Measurements from ENCODE around the gene CXCL17.
"Not testable (repeated sequence)": the region's sequence is repeated elsewhere in the genome, so short reads cannot be mapped to it uniquely, and the experiment has no call there.

Gene CXCL17

DNA sequence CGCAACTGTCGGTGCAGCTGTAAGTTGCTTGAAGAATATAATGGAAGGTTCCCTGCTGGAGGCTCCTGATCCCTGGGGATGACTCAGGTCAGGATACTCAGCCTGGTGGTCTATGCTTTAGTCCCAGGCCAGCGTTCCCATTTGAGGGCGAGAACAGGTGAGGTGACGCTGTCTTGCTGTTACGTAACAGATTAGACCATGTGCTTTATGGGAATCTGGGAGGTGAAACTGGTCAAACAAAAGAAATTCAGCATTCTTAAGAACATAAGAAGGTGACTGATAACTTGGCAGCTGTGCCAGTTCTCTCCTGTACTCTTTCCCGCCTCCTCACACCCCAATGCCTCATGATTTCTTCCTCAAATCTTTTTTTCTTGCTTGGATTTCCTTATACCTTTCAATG lies at the start of gene CXCL17:
CXCL17 (minus strand) TSS at position 114 of the 400 bp plus-strand sequence. CDS start 114 bp downstream, outside the sequence.
- H3K9me3 ChIP-seq (ENCODE audit: low read length): no peaks in the 10 kb centered on the region
- no peaks in the 10 kb centered on the region for H3K36me3 ChIP-seq (ENCODE audit: insufficient read depth, low read length)
- peaks cover 5% of the 10 kb centered on the region for H3K4me1 ChIP-seq (ENCODE audit: insufficient read depth, low read length)
- no peak within 1 kb of the TSS for H2AFZ ChIP-seq (ENCODE audit: low read depth, low read length)
- H3K27me3 ChIP-seq (ENCODE audit: insufficient read depth, low read length): no peaks in the 10 kb centered on the region
- no peak within 1 kb of the TSS for H3K4me3 ChIP-seq (ENCODE audit: low read length)

DNA sequence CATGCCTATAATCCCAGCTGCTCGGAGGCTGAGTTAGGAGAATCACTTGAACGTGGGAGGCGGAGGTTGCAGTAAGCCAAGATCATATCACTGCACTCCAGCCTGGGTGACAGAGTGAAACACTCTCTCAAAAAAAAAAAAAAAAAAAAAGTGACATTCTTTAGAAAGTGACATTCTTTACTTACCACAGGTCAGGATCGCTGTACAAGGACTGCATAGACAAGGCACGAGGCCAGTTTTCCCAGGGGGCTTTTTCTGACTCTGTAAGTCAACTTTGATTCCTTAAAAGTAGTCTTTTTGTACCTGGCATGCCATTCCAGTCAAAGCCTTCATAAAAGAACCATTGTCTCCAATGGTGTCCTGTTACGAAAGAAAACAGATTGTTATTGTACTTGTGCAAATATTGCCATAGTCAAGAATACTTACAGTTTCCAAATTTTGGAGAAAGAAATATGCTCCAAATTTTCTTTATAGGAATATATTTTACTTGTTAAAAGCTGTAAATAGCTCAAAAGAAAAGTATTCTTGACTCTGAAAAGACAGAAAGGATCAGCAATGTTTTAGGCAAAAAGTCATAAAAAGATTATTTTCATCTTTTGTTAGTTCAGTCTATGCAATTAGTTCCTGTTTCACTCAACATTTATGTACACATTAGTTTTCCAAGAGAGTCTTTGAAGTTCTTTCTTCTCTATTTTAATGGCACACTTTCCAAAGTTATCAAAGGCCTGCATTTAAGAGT lies 46.2 kb upstream of the CXCL17 start:
- Histone ChIP-seq H3K9me3 (ENCODE audit: low read length) (no peaks in the 10 kb centered on the region), H2AFZ (ENCODE audit: low read depth, low read length) (no peak overlapping the region), H3K4me1 (ENCODE audit: insufficient read depth, low read length) (peaks cover 8% of the 10 kb centered on the region), H3K27me3 (ENCODE audit: insufficient read depth, low read length) (no peaks in the 10 kb centered on the region), H3K4me3 (ENCODE audit: low read length) (no peak overlapping the region), H3K36me3 (ENCODE audit: insufficient read depth, low read length) (peaks cover 14% of the 10 kb centered on the region)

GRCh38 chr19:42487798-42488178 lies 45.0 kb upstream of the CXCL17 start:
- H3K36me3 ChIP-seq (ENCODE audit: insufficient read depth, low read length): peaks cover 14% of the 10 kb centered on the region
- H3K27me3 ChIP-seq (ENCODE audit: insufficient read depth, low read length): no peaks in the 10 kb centered on the region
- H3K4me1 ChIP-seq (ENCODE audit: insufficient read depth, low read length): peaks cover 8% of the 10 kb centered on the region
- H2AFZ ChIP-seq (ENCODE audit: low read depth, low read length): no peak overlapping the region
- H3K4me3 ChIP-seq (ENCODE audit: low read length): no peak overlapping the region
- H3K9me3 ChIP-seq (ENCODE audit: low read length): no peaks in the 10 kb centered on the region

DNA sequence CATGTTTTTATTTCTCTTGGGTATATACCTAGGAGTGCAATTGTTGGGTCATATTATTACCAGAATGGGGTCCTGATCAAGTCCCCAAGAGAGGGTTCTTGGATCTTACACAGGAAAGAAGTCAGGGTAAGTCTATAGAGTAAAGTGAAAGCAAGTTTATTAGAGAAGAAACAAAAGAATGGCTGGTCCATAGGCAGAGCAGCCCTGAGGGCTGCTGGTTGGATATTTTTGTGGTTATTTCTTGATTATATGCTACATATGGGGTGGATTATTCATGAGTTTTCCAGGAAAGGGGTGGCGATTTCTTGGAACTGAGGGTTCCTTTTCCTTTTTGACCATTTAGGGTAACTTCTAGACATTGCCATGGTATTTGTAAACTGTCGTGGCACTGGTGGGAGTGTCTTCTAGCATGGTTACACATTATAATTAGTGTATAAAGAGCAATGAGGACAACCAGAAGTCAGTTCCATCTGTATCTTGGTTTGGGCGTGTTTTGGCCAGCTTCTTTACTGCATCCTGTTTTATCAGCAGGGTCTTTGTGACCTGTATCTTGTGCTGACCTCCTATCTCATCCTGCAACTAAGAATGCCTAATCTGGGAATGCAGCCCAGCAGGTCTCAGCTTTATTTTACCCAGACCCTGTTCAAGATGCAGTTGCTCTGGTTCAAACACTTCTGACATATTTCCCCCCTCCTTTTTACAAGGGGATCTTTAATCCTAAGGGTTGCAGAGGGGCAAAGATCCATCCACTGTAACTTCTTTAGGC lies 44.5 kb upstream of the CXCL17 start:
- no peak overlapping the region for H2AFZ ChIP-seq (ENCODE audit: low read depth, low read length)
- H3K36me3 ChIP-seq (ENCODE audit: insufficient read depth, low read length): peaks cover 14% of the 10 kb centered on the region
- H3K27me3 ChIP-seq (ENCODE audit: insufficient read depth, low read length): no peaks in the 10 kb centered on the region
- H3K4me3 ChIP-seq (ENCODE audit: low read length): no peak overlapping the region
- H3K4me1 ChIP-seq (ENCODE audit: insufficient read depth, low read length): peaks cover 8% of the 10 kb centered on the region
- H3K9me3 ChIP-seq (ENCODE audit: low read length): no peaks in the 10 kb centered on the region

- peaks cover 14% of the 10 kb centered on the region for H3K36me3 ChIP-seq (ENCODE audit: insufficient read depth, low read length)
- not testable (repeated sequence) for H3K27me3 ChIP-seq (ENCODE audit: insufficient read depth, low read length); H2AFZ ChIP-seq (ENCODE audit: low read depth, low read length); H3K4me1 ChIP-seq (ENCODE audit: insufficient read depth, low read length); H3K9me3 ChIP-seq (ENCODE audit: low read length); H3K4me3 ChIP-seq (ENCODE audit: low read length)
These were observed 42.3 kb upstream of the CXCL17 start for GRCh38 chr19:42485036-42485435.

DNA sequence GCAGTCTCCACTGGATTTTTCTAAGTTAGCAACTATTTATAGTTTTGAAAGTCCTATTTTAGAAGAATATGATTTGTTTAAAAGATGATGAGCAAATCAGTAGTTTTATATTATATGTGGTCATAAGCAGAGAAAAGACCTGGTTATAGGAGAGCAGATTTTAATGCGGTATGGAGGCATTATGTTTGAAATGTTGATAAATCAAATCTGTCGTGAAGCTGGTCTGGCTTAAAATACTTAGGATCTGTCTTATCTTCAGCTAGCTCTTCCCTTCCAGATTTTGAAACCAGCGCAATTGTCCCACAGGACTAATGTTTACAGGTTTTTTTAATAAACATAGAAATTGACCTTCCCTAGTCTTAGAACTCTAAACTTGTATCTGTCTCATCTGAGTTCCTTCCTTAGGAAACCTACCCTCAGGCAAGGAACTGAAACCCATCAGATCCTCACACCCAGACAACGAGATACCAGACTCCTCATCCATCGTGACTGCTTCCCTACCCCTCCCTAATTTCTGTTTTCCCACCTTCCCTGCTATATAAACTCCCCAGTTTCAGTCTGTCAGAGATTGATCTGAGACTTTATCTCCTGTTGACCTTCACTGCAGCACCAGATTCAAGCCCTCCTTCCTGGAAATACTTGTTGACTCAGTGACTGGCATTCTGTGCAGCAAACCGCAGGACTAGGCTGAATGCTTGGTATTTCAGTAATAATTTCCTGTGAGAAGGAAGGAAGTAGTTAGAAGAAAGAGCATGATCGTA lies 37.8 kb upstream of the CXCL17 start:
- H3K4me3 ChIP-seq (ENCODE audit: low read length): no peak overlapping the region
- H3K36me3 ChIP-seq (ENCODE audit: insufficient read depth, low read length): no peaks in the 10 kb centered on the region
- H3K9me3 ChIP-seq (ENCODE audit: low read length): no peaks in the 10 kb centered on the region
- no peak overlapping the region for H2AFZ ChIP-seq (ENCODE audit: low read depth, low read length)
- no peaks in the 10 kb centered on the region for H3K27me3 ChIP-seq (ENCODE audit: insufficient read depth, low read length)
- H3K4me1 ChIP-seq (ENCODE audit: insufficient read depth, low read length): no peaks in the 10 kb centered on the region

DNA sequence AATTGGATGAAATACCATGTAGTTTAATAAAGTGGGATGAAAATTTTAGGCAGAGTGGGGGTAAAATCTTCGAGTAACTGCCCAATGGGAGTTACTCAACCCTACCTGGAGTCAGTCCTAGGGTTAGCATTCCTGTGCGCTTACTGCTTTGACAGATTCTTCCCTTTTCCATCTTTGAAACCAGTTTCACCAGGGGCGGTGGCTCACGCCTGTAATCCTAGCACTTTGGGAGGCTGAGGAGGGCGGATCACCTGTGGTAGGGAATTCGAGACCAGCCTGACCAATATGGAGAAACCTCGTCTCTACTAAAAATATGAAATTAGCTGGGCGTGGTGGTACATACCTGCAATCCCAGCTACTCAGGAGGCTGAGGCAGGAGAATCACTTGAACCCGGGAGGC lies 37.0 kb upstream of the CXCL17 start:
- H3K4me3 ChIP-seq (ENCODE audit: low read length): no peak overlapping the region
- H2AFZ ChIP-seq (ENCODE audit: low read depth, low read length): no peak overlapping the region
- H3K4me1 ChIP-seq (ENCODE audit: insufficient read depth, low read length): peaks cover under 1% of the 10 kb centered on the region
- H3K9me3 ChIP-seq (ENCODE audit: low read length): no peaks in the 10 kb centered on the region
- H3K36me3 ChIP-seq (ENCODE audit: insufficient read depth, low read length): no peaks in the 10 kb centered on the region
- no peaks in the 10 kb centered on the region for H3K27me3 ChIP-seq (ENCODE audit: insufficient read depth, low read length)

DNA sequence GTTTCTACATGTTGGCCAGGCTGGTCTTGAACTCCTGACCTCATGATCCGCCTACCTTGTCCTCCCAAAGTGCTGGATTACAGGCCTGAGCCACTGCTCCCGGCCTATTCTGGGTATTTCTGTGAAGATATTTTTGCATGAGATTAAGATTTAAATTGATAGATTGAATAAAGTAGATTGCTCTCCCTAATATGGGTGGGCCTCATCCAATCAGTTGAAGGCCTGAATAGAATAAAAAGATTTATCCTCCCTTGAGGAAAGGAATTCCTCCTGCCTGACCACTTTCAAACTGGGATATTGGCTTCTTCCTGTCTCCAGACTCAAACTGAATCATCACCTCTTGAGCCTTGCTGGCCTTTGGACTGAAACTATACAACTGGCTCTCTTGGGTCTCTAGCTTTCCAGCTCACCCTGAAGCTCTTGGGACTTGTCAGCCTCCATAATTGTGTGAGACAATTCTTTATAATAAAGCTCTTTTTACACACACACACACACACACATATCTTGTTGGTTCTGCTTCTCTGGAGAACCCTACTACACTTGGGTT lies 36.1 kb upstream of the CXCL17 start:
- H3K4me1 ChIP-seq (ENCODE audit: insufficient read depth, low read length): peaks cover 8% of the 10 kb centered on the region
- no peaks in the 10 kb centered on the region for H3K9me3 ChIP-seq (ENCODE audit: low read length)
- H3K4me3 ChIP-seq (ENCODE audit: low read length): no peak overlapping the region
- H3K36me3 ChIP-seq (ENCODE audit: insufficient read depth, low read length): no peaks in the 10 kb centered on the region
- H3K27me3 ChIP-seq (ENCODE audit: insufficient read depth, low read length): no peaks in the 10 kb centered on the region
- no peak overlapping the region for H2AFZ ChIP-seq (ENCODE audit: low read depth, low read length)

DNA sequence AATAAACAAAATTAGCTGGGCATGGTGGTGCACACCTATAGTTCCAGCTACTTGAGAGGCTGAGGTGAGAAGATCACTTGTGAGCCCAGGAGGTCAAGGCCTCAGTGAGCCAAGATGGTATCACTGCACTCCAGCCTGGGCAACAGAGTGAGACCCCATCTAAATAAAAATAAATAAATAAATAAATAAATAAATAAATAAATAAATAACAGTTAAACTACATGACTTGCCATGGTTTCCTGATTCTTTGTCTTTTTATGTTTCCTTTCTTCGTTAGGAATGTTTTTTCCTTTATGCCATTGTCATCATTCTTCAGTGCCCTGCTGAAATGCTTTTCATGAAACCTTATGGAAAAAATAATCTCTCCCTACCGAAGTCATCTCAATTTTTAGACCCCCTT lies 35.2 kb upstream of the CXCL17 start:
- Histone ChIP-seq H3K9me3 (ENCODE audit: low read length) (no peaks in the 10 kb centered on the region), H3K4me3 (ENCODE audit: low read length) (no peak overlapping the region), H2AFZ (ENCODE audit: low read depth, low read length) (no peak overlapping the region), H3K4me1 (ENCODE audit: insufficient read depth, low read length) (peaks cover 11% of the 10 kb centered on the region), H3K27me3 (ENCODE audit: insufficient read depth, low read length) (no peaks in the 10 kb centered on the region), H3K36me3 (ENCODE audit: insufficient read depth, low read length) (no peaks in the 10 kb centered on the region)

DNA sequence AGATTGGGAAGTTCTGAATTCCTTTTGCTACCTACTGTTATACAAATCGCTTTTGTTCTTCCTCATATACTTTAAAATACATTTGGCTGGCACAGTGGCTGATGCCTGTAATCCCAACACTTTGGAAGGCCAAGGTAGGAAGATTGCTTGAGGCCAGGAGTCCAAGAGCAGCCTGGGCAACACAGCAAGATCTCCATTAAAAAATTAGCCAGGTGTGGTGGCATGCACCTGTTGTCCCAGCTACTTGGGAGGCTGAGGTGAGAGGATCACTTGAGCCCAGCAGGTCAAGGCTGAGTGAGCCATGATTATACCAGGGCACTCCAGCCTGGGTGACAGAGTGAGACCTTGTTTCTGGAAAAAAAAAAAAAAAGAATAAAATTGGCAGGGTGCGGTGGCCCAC lies 34.4 kb upstream of the CXCL17 start:
- Histone ChIP-seq H3K4me3 (ENCODE audit: low read length) (no peak overlapping the region), H3K4me1 (ENCODE audit: insufficient read depth, low read length) (peaks cover 11% of the 10 kb centered on the region), H3K36me3 (ENCODE audit: insufficient read depth, low read length) (no peaks in the 10 kb centered on the region), H3K9me3 (ENCODE audit: low read length) (no peaks in the 10 kb centered on the region), H2AFZ (ENCODE audit: low read depth, low read length) (no peak overlapping the region), H3K27me3 (ENCODE audit: insufficient read depth, low read length) (no peaks in the 10 kb centered on the region)

GRCh38 chr19:42475366-42475765 lies 32.6 kb upstream of the CXCL17 start:
- H3K36me3 ChIP-seq (ENCODE audit: insufficient read depth, low read length): no peaks in the 10 kb centered on the region

DNA sequence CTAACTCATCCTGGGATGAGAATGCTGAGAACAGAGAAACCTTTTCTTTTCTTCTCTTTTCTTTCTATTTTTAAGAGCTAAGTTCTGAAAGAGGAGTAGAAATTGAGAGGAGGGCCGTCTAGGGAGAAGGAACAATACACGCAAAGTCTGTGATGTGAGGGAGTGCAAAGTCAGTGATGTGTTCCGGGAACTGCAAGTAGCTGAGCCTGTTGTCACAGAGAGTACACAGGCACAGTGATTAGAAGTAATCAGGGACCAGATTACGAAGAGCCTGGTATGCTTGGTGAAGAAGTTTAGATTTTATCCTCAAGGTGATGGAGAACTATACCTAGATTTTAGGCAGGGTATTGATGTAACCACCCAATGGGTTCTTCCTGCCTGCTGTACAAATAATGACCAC lies 32.0 kb upstream of the CXCL17 start:
- Histone ChIP-seq H2AFZ (ENCODE audit: low read depth, low read length) (no peak overlapping the region), H3K36me3 (ENCODE audit: insufficient read depth, low read length) (no peaks in the 10 kb centered on the region), H3K4me3 (ENCODE audit: low read length) (no peak overlapping the region), H3K27me3 (ENCODE audit: insufficient read depth, low read length) (no peaks in the 10 kb centered on the region), H3K4me1 (ENCODE audit: insufficient read depth, low read length) (peaks cover 12% of the 10 kb centered on the region), H3K9me3 (ENCODE audit: low read length) (no peaks in the 10 kb centered on the region)

More at GRCh38 chr19:42475366-42475765, 32.6 kb upstream of the CXCL17 start:
- H3K4me1 ChIP-seq (ENCODE audit: insufficient read depth, low read length): peaks cover 11% of the 10 kb centered on the region
- H3K4me3 ChIP-seq (ENCODE audit: low read length): no peak overlapping the region
- H3K27me3 ChIP-seq (ENCODE audit: insufficient read depth, low read length): no peaks in the 10 kb centered on the region
- H2AFZ ChIP-seq (ENCODE audit: low read depth, low read length): no peak overlapping the region
- H3K9me3 ChIP-seq (ENCODE audit: low read length): no peaks in the 10 kb centered on the region

DNA sequence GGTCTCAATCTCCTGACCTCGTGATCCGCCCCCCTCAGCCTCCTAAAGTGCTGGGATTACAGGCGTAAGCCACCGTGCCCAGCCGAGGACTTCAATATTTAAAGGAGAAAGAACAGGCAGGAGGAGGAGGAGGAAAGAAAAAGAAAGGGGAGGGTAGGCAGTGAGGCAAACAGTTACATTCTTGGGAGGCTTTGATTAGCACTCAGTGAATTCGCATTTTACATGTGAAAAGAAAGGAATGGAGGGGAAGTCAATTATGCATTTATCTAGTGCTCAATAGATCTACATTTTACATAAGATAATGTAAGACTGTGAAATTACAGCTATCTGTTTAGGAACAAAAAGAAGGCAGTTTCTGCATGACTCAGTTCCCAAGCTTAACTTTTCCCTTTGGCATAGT lies 30.9 kb upstream of the CXCL17 start:
- H3K4me1 ChIP-seq (ENCODE audit: insufficient read depth, low read length): peaks cover 15% of the 10 kb centered on the region
- H3K9me3 ChIP-seq (ENCODE audit: low read length): no peaks in the 10 kb centered on the region
- no peaks in the 10 kb centered on the region for H3K27me3 ChIP-seq (ENCODE audit: insufficient read depth, low read length)

More for the DNA sequence above, 30.9 kb upstream of the CXCL17 start:
- no peak overlapping the region for H2AFZ ChIP-seq (ENCODE audit: low read depth, low read length)
- no peaks in the 10 kb centered on the region for H3K36me3 ChIP-seq (ENCODE audit: insufficient read depth, low read length)
- no peak overlapping the region for H3K4me3 ChIP-seq (ENCODE audit: low read length)

Data from neuron (in vitro differentiated cells).